ENCODE results near the gene SEC16A.

The SEC16A gene

GRCh38 chr9:136465500-136466154 lies 17.2 kb downstream of the SEC16A start:
- no peak for DNase-seq

- no peak for DNase-seq
Measured at GRCh38 chr9:136464241-136464640, 18.6 kb downstream of the SEC16A start.

GRCh38 chr9:136463578-136463977 lies 19.3 kb downstream of the SEC16A start:
- no peak for DNase-seq

- DNase-seq = no peak
Measured at GRCh38 chr9:136462664-136463063, 20.2 kb downstream of the SEC16A start.

- DNase-seq = no peak
Measured at GRCh38 chr9:136460772-136461325, 22.0 kb downstream of the SEC16A start.

GRCh38 chr9:136459425-136459824 lies 23.4 kb downstream of the SEC16A start:
- no peak for DNase-seq

GRCh38 chr9:136457326-136457725 lies 25.5 kb downstream of the SEC16A start:
- DNase-seq = no peak

- DNase-seq = no peak
Measured at GRCh38 chr9:136456258-136456657, 26.6 kb downstream of the SEC16A start.

- no peak for DNase-seq
Measured at GRCh38 chr9:136455043-136456002, 27.5 kb downstream of the SEC16A start.

GRCh38 chr9:136454026-136454796 lies 28.6 kb downstream of the SEC16A start:
- DNase-seq = no peak

GRCh38 chr9:136453326-136453725 lies 29.5 kb downstream of the SEC16A start:
- DNase-seq = no peak

GRCh38 chr9:136451221-136451877 lies 31.5 kb downstream of the SEC16A start:
- DNase-seq = no peak

GRCh38 chr9:136448655-136449054 lies 34.2 kb downstream of the SEC16A start:
- DNase-seq = no peak

- DNase-seq = no peak
Measured at GRCh38 chr9:136447173-136447778, 35.6 kb downstream of the SEC16A start.

GRCh38 chr9:136445799-136446198 lies 37.0 kb downstream of the SEC16A start:
- no peak for DNase-seq

- no peak for DNase-seq
Measured at GRCh38 chr9:136444102-136444501, 38.7 kb downstream of the SEC16A start.

GRCh38 chr9:136443687-136444086 lies 39.2 kb downstream of the SEC16A start:
- DNase-seq = no peak

- DNase-seq = no peak
Measured at GRCh38 chr9:136443087-136443486, 39.8 kb downstream of the SEC16A start.

- DNase-seq = no peak
Measured at GRCh38 chr9:136442265-136442664, 40.6 kb downstream of the SEC16A start.

- no peak for DNase-seq
Measured at GRCh38 chr9:136441681-136442245, 41.1 kb downstream of the SEC16A start.

- DNase-seq = no peak
Measured at GRCh38 chr9:136441191-136441680, 41.6 kb downstream of the SEC16A start.

All from activated CD4-positive, alpha-beta T cell treated with anti-CD3 and anti-CD28 coated beads, Interleukin-2, amount 50 U/mL, for 48 hours (primary cell).